Activated CD4-positive, alpha-beta T cell treated with anti-CD3 and anti-CD28 coated beads, Interleukin-2, amount 50 U/mL, for 48 hours (primary cell): ENCODE data around the gene FAM221B.

Experiments used
- DNase-seq, 2 experiments: peaks; one replicate each; pipeline ENCODE4 v3.0.0-alpha.2; 2020

The FAM221B gene

DNA sequence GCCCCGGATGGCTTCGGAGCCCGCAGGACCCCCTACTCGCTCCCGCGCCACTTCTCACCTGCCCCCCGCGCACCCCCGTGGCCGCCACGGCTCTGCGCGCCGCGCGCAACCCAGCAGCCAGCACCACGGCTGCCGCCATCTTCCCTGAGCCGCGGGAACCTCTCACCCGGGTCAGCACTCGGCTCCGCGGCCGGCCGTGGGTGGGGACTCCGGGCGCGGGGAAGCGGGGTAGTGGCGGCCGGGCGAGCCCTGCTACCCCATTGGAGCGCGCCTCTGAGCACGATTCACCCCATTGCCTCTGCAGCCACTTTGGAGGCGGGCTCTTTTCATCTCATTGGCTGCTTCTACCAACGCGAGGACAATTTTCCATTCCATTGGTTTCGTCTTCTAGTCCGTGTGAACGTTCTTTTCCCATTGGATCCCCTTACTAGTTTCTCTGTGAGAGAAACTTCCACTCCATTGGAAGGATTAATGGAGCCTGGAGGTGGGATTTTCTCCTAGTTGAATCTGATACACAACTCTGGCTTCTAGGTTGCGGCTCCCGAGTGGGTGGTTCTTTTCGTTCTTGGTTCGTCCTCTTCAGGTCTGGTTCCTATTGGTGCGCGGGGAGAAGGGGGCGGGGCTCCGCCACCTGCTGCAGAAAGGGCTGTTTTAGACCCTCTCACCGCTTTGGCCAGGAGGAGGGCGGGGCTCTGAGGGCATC is 13.5 kb downstream of the FAM221B start, which contains the start of gene HINT2:
Gene HINT2 (minus strand): TSS at position 202 of the 703 bp plus-strand sequence. CDS start 63 bp downstream, at position 139.
- peak; percentile 99 for DNase-seq

DNA sequence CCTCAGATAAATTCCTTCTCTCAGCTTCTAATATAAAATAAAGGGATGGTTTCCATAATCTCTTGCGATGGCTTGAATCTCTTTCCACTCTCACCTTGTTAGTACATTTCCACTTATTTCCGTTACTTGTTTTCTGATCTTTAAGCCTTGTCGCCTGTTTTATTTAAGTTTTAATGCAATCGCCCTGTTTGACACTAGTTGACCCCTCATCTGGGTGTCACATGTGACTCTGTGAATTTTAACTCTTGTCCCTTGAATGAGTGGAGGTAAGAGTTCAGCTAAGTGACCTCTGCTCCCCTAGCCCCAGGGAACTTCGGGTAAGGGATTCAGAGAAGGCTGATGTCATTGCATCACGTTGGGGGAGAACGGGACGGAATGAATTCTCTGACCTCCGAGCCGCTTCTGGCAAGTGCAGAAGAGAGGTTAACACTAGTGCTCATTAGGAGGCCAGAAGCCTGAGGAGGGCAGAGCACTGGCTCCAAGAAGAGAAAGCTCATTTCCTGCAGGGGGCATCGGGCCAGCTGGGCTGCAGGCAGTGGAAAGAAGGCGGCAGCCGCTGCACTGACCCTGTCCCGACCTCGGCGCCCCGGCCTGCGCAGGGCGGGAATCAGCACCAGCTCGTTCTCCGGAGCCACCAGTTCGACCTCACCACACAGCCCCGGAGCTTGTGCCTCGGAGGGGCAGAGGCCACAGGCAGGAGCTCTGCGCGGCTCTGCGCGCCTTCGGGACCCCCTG is 14.3 kb downstream of the FAM221B start:
- DNase-seq = peak; percentile 46 to 54

DNA sequence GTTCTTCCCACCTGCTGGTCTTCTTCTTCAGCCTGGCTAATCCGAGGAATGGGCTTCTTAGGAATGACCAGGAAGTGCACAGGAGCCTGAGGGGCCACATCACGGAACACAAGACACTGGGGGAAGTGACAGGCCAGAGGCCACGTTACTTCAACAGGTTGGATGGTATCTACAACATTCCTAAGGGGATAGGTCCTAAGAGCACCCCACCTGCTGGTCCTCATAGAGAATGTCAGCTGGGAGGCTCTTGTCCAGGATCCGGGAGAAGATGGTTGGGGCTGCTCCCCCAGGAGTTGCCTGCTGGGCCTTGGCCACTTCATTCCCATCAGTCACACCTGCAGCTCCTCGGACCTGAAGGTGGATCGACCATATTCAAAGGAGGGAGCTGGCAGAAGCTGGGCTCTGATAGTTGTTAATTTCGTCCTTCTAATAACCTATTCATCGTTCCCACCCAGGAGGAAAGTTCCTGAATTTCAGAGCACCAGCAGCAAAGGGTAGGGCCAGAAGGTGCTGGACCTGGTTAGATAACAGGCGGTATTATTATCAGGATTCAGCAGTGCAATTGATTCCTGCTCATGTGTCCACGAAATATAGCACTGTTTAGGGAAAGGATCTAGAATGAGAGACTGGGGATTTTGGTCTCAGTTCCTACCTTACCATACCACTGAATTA is 15.0 kb downstream of the FAM221B start:
- no peak for DNase-seq

DNA sequence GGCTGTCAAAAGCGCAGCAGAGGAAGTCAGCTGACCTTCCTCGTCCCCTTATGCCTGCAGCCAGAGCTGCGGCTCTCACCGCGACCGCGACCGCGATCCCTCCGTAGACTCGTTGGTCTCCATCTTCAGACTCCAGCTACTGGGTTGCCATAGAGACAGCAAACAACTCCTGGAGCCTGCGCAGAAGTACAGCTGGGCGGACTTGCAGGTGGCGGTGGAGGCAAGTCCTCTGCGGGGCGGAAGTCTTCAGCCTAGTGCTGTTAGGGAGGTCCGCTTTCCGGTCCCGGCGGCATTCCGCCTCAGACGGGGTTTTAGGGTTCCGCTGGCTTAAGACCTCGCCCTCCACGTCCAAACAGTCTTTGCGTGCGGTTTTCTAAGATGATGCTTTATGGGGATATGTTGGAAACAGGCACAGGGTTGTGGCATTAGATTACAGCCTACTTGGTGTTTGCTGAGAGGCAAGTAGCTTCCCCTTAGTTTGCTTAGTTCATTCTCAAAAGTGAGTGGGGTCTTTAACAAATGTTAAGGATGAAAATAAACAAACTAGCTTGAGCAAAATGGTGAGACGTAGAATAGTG is 16.4 kb downstream of the FAM221B start, which contains the start of gene SPAG8:
Gene SPAG8 (minus strand): TSS at position 238 of the 578 bp plus-strand sequence. CDS start 115 bp downstream, at position 123.
- peak; percentile 94 for DNase-seq

DNA sequence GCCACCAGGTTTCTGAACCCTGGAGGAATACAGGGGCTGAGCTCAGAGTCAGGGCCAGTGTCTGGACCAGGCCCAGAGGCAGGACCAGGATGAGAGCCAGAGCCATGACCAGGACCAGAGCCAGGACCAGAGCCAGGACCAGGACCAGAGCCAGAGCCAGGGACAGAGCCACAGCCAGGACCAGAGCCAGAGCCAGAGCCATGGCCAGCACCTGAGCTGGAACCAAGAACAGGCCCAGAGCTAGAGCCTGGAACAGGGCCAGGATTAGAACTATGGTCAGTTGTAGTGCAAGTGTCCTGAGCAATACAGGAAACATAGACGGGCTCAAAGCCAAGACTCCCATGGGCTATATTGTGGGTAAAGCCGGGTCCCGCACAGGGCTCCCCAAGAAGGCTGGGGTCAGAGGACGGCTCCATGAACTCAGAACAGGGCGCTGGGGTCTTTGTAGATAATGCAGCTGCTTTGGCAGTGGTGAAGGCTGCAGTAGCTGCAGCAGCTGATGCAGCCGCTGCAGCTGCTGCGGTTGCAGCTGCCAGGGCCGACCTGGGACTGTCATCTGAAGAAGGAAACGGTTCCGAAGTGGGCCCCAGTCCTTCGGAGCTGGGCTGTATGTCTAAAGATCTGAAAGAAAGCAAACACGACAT is 17.0 kb downstream of the FAM221B start:
- no peak for DNase-seq

DNA sequence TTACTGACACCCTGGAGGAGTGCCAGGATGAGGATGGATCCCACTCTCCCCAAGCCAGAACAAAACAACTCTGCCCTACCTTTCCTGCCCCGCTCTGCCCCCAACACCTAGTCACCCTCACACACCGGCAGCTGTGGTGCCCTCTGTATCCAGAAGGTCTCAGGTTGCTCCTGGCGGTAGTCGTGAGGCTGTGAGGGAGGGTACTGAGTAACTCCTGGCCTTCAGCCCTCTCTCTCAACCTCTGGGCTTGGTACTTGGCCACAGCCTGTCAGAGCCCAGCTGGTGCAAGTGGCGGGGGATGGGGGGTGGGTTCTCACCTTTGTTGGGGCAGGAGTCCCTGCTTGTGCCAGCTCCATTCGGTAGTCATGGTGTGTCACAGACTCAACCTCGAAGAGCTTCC is 18.4 kb downstream of the FAM221B start:
- no peak for DNase-seq

DNA sequence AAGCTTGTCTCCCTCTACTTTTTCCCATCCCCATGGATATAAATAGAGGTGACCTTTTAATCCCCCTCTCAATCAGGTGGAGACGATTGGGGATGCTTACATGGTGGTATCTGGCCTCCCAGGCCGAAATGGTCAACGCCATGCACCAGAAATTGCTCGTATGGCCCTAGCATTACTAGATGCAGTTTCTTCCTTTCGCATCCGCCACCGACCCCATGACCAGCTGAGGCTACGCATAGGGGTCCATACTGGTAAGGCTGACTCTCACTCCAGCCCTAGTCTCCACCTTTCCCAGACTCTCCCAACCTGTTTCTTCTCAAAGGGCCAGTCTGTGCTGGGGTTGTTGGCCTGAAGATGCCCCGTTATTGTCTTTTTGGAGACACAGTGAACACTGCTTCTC is 20.1 kb downstream of the FAM221B start:
- no peak for DNase-seq

DNA sequence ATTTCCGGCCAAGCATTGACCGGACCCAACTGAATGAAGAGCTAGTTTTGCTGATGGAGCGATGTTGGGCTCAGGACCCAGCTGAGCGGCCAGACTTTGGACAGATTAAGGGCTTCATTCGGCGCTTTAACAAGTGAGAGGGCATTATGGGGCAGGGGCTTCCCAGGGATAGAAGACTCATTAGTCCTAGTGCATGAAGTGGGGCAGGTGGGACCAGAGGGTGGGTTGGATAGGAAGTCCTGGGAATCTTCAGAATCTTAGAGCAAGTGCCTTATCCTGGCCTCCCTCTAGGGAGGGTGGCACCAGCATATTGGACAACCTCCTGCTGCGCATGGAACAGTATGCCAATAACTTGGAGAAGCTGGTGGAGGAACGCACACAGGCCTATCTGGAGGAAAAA is 22.4 kb downstream of the FAM221B start:
- no peak for DNase-seq

DNA sequence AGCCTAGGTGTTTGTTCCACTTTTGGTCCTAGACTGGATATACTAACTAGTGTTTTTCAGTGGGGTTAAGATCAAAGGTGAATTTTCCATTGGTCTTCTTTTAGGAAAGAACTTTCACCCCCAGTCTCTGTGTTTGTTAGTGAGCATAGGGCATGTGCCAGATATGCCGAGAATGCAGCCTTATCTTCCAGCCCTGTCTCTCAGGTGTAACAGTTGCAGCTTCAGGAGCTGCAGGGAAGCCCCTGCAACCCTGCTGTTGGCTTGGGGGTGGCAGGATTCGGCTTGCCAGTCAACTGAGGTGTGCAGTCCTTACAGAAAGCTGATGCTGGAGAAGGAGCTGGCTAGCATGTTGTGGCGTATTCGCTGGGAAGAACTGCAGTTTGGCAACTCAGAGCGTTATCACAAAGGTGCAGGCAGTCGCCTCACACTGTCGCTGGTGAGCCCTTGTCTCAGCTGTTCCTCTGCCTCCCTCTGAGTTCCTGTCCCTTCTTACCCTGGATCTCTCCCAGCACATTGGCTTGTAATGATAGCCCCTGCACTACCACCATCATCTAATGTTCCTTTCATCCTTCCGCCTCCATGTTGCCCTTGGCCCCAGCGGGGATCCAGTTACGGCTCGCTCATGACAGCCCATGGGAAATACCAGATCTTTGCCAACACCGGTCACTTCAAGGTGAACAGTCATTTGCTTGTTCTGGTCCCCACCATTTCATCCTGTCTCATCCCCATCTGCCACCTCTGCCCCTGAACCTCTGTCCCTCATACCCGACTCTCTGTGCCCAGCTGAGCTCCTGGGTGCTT is 27.0 kb downstream of the FAM221B start:
- no peak for DNase-seq

DNA sequence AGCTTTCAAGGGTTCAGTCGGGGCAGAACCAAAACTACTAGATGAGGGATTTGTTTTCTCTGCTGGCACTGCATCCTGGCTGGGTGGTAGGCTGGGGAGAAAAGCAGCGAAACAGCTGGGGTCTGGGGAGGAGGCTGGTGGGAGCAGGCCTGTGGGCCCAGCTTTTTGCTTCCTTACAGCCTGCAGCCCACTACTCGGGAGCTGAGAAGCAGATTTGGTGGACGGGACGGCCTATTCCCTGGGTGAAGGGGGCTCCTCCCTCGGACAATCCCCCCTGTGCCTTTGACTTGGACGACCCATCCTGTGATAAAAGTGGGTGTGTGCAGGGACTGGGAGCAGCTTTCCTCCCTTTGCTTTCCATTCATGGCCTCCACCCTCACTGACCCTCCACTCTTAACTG is 28.0 kb downstream of the FAM221B start:
- no peak for DNase-seq

DNA sequence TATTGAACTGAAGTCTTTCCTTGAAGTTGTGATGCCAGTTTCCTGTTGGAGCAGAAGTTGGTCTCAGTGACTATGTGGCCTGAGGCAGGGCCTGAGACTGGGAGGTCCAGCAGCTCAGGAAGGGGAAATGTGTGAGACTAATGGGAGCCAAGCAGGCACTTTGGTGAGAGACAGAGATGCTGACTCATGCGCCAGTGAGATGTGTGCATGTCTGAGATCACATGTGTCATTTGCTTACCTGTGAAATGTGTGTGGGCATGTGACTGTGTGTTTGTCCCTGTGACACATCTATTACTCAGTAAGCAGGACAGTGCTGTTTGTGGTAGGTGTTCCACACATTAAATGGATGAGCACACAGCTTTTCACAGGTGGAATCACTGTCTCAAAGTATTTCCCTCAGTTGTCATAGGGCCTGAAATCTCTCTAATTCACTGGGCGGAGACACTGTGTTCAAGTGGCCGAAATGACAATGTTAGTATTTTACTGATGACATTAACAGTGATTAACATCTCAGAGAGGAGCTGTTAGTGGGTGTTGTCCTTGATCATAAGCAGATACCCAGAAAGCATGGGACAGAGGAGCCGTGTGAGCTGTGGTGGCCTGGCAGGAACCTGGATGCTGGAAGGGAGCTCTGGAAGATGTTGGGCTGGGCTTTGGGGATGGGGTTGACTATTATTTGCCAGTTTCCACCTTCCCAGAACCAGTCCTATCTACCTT is 29.7 kb downstream of the FAM221B start:
- peak; percentile 34 to 56 for DNase-seq

DNA sequence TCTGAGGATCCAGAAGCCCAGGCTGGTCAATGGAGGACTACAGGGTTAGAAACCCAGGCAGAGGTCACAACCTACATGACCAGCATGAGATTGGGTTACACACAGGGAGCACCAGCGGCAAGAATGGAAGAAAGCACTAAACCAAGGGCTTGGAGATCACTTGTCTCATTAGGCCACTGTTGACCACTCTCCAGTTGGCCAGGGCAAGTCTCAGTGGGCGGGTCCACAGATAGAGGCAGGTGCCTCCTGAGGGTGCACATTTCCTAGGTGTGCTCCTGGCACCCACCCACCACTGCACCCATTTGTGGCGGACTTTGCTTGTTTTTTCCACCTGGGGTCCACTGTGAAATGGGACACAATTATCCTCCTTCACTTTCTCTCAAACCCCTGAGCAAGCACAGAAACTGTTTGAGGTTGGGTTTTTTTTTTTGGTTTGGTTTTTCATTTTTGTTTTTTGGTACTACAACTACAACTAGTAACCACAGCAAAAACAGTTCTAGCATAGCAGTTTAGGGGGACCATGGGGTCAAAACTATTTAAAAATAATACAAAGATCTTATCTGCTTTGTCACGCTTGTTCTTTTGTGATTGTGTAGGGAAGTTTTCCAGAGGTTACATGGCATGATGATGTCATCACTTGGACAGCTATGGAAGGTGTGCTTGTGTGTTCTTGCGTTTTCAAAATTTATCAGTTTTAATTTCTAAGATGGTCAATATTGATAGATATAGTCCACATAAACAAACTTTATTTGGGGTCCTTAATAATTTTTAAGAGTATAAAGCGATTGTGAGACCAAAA is 31.0 kb downstream of the FAM221B start:
- no peak for DNase-seq

DNA sequence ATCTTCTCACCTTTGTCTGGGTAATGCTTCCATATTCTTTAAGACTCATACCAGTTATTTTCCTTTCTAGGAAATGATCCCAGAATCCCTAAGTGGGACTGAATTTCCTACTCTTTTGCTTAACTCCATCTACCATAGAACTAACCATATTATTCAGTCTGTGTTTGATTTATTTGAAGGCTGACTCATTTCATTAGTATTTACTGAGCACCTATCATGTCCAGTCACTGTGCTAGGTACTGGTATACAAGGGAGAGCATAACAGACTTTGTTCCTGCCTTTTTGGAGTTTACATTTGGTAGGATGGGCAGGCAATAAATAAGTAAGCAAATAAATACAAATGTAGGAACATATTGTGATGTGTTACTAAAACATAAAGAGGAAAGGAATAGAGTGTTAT is 32.8 kb downstream of the FAM221B start:
- DNase-seq = no peak

DNA sequence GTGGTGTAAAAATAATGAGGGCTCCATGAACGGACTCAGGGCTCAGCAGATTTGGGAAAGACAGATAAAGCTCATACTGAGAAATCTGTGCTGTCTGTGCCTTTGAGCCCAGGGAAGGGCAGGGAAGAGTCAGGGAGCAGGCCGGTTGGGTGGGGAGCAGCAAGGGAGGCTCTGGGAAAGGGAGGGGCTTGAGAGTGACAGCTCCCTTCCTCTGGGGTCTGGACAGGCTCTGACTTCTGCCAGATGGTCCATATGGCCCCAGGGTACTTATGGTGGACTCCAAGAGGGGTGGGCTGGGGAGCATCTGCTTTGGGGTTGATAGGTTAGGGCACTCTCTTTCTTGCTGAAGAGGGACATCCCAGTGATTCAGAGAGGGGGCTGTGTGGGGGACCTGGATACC is 35.1 kb downstream of the FAM221B start:
- no peak for DNase-seq

DNA sequence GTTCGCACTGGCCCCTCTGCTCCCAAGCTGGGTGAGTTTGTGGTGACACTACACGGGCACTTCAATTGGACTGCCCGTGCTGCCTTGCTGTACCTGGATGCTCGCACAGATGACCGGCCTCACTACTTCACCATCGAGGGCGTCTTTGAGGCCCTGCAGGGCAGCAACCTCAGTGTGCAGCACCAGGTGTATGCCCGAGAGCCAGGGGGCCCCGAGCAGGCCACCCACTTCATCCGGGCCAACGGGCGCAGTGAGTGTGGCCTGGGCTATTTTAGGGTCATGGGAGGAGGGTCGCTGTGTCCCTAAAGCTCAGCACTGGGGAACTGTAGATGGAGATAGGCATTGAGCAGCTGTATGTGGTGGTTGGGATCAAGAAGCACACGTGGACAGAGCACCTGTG is 35.7 kb downstream of the FAM221B start:
- no peak for DNase-seq

DNA sequence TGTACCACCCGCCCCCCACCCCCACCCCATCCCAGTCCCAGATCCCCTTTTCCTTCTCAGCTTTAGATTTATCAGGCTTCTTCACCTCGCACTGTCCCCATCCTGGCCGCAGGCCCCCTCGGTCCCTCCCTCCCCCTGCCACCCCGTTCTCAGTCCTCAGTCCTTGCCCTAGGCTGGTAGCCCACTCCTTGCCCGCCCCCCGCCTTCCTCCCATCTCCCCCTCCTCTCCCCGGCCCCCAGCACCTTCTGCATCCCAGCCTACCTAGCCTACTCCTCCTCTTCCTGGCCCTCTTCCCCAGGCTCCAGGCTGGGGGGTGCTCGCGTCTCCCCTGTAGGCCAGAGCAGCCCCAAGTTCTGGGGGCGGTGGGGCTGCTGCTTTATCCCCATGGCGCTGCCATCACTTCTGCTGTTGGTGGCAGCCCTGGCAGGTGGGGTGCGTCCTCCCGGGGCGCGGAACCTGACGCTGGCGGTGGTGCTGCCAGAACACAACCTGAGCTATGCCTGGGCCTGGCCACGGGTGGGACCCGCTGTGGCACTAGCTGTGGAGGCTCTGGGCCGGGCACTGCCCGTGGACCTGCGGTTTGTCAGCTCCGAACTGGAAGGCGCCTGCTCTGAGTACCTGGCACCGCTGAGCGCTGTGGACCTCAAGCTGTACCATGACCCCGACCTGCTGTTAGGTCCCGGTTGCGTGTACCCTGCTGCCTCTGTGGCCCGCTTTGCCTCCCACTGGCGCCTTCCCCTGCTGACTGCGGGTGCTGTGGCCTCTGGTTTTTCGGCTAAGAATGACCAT is 36.3 kb downstream of the FAM221B start:
- DNase-seq = no peak

DNA sequence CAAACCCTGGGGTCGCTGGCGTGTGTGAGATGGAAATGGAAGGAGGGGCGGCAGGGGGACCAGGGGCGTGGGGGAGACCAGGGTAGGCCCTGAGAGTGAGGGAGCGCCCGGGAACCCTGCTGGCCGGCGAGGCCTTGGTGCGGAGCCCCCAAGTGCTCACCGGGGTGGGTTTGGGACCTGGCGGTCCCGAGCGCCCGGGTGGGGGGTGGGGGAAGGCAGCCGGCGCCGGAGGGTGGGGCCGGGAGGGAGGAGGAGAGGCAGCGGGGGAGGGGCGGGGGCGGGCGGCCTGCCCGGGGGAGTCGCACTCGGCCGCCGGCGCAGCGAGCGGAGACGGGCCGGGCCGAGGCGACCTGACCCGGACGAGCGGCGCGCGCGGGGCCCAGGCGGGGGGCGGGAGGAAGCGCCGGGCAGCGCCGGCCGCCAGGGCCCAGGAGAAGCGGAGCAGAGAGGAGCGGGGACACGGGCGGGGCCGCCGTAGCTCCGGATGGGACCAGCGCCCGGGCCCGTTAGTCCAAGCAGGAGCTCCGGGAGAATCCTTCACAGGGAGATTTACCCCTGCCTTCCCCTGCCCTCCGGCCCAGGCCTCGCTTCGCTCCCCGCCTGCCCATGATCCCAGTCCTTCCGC is 37.1 kb downstream of the FAM221B start, which contains the start of gene NPR2:
Gene NPR2 (plus strand): TSS at position 295 of the 625 bp plus-strand sequence. CDS start 818 bp downstream, outside the sequence.
- DNase-seq = no peak

DNA sequence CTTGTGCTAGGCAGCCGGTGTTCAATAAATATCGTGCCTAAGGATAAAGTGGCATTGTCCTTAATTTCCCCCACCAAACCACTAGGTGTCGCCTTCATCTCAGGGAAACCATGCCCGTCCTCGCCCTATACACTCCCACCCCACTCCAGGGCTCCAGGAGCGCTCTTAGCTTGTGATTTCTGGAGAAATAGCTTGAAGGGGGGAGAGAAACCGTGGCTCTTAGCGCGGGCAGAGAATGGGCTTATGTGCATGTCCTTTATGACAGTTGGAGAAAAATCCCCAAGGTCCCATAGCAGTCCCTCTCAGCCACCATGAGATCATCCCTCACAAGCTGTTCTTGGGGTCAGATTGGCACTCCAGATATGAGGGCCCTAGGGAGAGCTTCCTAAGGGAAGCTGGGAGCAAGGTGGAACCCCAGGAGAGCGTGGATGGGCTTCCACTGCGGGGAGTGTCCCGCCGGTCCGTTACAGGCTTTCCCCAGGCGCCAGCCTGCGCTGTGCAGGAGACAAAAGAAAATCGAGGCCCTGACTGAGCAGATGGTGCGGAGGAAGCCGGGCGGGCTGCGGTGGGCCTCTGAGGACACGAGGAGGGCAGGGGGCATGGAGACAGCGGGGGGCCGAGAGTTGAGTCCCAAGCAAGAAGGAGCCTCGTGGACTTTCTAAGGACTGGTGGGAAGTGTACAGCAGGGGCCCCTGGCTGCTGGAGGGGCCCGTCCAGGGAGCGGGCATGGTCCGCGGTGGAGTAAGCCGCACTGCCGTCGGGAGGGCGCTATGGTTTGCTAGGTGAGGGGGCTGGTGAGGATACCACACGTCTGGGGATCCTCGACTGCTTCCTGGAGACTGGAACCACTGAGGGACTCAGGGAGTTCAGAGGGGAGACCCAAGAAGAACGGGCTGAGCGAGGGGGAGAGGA is 37.9 kb downstream of the FAM221B start:
- DNase-seq = peak; percentile 49
